Measurements from ENCODE around the gene ESPNL. TPM values are rescaled to one million over a fixed set of nuclear protein-coding genes. Genes with fewer than 3 reads are reported as not detected.
"Not testable (repeated sequence)": the region's sequence is repeated elsewhere in the genome, so short reads cannot be mapped to it uniquely, and the experiment has no call there.

The ESPNL gene, protein sequence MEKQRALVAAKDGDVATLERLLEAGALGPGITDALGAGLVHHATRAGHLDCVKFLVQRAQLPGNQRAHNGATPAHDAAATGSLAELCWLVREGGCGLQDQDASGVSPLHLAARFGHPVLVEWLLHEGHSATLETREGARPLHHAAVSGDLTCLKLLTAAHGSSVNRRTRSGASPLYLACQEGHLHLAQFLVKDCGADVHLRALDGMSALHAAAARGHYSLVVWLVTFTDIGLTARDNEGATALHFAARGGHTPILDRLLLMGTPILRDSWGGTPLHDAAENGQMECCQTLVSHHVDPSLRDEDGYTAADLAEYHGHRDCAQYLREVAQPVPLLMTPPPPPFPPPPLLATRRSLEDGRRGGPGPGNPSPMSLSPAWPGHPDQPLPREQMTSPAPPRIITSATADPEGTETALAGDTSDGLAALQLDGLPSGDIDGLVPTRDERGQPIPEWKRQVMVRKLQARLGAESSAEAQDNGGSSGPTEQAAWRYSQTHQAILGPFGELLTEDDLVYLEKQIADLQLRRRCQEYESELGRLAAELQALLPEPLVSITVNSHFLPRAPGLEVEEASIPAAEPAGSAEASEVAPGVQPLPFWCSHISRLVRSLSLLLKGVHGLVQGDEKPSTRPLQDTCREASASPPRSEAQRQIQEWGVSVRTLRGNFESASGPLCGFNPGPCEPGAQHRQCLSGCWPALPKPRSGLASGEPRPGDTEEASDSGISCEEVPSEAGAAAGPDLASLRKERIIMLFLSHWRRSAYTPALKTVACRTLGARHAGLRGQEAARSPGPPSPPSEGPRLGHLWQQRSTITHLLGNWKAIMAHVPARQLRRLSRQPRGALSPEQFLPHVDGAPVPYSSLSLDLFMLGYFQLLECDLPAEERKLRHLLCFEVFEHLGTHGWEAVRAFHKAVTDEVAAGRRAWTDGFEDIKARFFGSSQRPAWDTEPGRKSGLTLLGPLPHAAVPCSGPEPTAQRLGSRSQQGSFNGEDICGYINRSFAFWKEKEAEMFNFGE
- total RNA-seq (10 to 100 TPM in 1 of 7 donors, 1 to 10 TPM in 2, under 1 TPM in 4; 0.11 to 12.9 (median 0.61) TPM), polyA plus RNA-seq (1 to 10 TPM in 1 of 2 donors, under 1 TPM in 1; 0.15 to 1.2 TPM)
- long read RNA-seq, donor 1, partial matches to known transcripts = 0 of 1 reads
- long read RNA-seq, donor 1, other reads (novel, unspliced or antisense) = 1 of 1 reads
- long read RNA-seq, donor 2 = 0 reads
- long read RNA-seq, donor 3, partial matches to known transcripts = 17 of 25 reads
- long read RNA-seq, donor 3, other reads (novel, unspliced or antisense) = 3 of 25 reads

DNA sequence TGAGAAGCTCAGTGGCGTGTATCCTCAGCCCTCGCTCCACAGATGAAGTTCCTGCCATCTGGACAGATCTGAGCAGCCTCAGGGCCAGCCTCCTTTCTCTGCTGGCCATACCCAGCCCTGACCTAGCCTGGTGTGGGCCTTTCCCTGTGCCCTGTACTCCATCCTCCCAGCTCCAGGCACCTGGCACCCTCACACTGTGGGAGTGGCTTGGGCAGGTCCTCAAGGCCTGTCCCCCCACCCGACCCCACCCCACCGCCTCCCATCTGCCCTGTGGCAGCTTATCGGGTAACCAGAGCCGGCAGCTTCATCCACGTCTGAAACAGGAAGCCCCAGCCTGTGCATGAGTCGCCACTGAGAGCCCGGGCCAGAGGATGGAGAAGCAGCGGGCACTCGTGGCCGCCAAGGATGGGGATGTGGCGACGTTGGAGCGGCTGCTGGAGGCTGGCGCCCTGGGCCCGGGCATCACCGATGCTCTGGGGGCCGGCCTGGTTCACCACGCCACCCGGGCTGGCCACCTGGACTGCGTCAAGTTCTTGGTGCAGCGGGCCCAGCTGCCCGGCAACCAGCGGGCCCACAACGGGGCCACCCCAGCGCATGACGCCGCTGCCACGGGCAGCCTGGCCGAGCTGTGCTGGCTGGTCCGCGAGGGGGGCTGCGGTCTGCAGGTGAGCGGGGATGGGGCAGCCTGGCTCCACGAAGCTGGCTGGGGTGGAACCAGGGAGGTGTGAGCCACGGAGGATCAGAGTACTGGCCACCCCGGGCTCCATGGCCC, at the start of gene ESPNL:
Gene ESPNL (plus strand): TSS at position 292 of the 772 bp plus-strand sequence. CDS start 80 bp downstream, at position 372.
- Histone ChIP-seq H3K27ac (no peak within 1 kb of the TSS), H3K4me1 (ENCODE audit: insufficient read depth) (no peaks in the 10 kb centered on the region), H3K36me3 (no peaks in the 10 kb centered on the region), H3K27me3 (no peaks in the 10 kb centered on the region), H3K4me3 (no peak within 1 kb of the TSS), H3K9me3 (no peaks in the 10 kb centered on the region)
- TF ChIP-seq EP300 (IDR thresholded peaks at IDR 0.05) = no peak
- TF ChIP-seq POLR2A (IDR thresholded peaks at IDR 0.05) = no peak
- TF ChIP-seq, protein P1, sequence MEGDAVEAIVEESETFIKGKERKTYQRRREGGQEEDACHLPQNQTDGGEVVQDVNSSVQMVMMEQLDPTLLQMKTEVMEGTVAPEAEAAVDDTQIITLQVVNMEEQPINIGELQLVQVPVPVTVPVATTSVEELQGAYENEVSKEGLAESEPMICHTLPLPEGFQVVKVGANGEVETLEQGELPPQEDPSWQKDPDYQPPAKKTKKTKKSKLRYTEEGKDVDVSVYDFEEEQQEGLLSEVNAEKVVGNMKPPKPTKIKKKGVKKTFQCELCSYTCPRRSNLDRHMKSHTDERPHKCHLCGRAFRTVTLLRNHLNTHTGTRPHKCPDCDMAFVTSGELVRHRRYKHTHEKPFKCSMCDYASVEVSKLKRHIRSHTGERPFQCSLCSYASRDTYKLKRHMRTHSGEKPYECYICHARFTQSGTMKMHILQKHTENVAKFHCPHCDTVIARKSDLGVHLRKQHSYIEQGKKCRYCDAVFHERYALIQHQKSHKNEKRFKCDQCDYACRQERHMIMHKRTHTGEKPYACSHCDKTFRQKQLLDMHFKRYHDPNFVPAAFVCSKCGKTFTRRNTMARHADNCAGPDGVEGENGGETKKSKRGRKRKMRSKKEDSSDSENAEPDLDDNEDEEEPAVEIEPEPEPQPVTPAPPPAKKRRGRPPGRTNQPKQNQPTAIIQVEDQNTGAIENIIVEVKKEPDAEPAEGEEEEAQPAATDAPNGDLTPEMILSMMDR (IDR thresholded peaks at IDR 0.05) = no peak
- WGBS, 3 donors = 80 to 91% (median 86%) methylated on average over 19 to 38 of the region's 38 CpGs
- intact Hi-C loops (cut with DNase I) = no loop called here
- DNase-seq = peak in 1 of 5 donors; percentile 3

DNA sequence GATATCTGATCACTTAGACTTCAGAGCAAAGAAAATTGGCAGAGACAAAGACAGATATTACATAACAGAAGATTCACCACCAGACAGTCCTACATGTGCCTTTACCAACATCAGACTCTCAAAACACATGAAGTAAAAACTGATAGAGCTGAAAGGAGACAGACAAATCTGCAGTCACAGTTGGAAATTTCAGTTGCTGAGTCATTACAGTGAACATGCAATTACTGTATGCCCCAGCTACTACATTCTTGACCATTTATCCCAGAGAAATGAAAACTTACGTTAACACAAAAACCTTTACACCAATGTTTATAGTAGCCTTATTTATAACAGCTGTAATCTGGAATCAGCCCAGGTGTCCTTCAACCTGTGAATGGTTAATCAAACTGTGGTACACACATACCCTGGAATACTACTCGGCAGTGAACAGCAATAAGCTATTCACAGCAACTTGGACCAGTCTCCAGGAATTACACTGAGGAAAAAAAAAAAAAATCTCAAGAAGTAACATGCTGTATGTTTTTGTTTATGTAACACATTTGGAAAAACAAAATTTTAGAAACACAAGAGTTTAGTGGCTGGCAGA, 46.9 kb upstream of the ESPNL start:
- Histone ChIP-seq H3K27ac (no peak overlapping the region), H3K4me1 (ENCODE audit: insufficient read depth) (no peaks in the 10 kb centered on the region), H3K27me3 (no peaks in the 10 kb centered on the region), H3K36me3 (no peaks in the 10 kb centered on the region), H3K4me3 (no peak overlapping the region), H3K9me3 (no peaks in the 10 kb centered on the region)
- TF ChIP-seq, protein P1 (IDR thresholded peaks at IDR 0.05) = no peak
- TF ChIP-seq EP300 (IDR thresholded peaks at IDR 0.05) (no peak), POLR2A (IDR thresholded peaks at IDR 0.05) (no peak)
- intact Hi-C loops (cut with DNase I) = no loop called here
- 65 to 79% (median 65%) methylated on average over 2 of the region's 2 CpGs for WGBS, 3 donors
- no peak for DNase-seq

DNA sequence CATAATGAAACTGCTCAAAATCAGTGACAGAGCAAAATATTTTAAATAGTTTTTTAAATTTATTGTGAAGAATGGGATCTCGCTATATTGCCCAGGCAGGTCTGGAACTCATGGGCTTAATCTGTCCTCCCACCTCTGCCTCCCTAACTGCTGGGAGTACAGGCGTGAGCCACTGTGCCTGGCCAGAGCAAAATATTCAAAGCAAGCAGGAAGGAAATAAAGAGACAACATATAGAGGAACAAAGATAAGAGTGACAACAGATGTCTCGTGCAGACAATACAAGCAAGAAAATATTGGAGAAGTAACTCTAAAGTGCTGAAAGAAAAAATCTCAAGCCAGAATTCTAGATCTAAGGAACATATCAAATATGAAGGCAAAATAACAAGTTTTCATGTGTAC, 44.3 kb upstream of the ESPNL start:
- Histone ChIP-seq H3K27me3 (no peaks in the 10 kb centered on the region), H3K4me1 (ENCODE audit: insufficient read depth) (no peaks in the 10 kb centered on the region), H3K4me3 (no peak overlapping the region), H3K36me3 (no peaks in the 10 kb centered on the region), H3K27ac (no peak overlapping the region), H3K9me3 (no peaks in the 10 kb centered on the region)
- no peak for DNase-seq
- intact Hi-C loops (cut with DNase I) = no loop called here
- TF ChIP-seq POLR2A (IDR thresholded peaks at IDR 0.05) = no peak
- TF ChIP-seq EP300 (IDR thresholded peaks at IDR 0.05) = no peak
- TF ChIP-seq, protein P1 (IDR thresholded peaks at IDR 0.05) = no peak
- 36 to 55% (median 43%) methylated on average over 3 of the region's 3 CpGs for WGBS, 3 donors

DNA sequence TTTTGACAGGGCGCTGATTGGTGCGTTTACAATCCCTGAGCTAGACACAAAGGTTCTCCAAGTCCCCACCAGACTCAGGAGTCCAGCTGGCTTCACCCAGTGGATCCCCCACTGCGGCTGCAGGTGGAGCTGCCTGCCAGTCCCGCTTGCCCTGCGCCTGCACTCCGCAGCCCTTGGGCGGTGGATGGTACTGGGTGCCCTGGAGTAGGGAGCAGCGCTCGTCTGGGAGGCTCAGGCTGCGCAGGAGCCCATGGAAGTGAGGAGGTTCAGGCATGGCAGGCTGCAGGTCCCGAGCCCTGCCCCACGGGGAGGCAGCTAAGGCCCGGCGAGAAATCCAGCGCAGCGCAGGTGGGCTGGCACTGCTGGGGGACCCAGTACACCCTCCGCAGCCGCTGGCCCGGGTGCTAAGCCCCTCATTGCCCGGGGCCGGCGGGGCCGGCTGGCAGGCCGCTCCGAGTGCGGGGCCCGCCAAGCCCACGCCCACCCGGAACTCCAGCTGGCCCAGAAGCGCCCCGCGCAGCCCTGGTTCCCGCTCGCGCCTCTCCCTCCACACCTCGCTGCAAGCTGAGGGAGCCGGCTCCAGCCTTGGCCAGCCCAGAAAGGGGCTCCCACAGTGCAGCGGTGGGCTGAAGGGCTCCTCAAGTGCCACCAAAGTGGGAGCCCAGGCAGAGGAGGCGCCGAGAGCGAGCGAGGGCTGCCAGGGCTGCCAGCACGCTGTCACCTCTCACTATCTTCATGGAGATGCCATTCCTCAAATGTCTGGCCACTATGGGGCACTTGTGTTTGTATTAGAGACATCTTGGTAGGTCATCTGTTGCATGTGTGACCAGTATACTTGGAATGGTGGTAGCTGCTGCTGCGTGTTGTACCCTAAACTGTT, 42.2 kb upstream of the ESPNL start:
- not testable (repeated sequence) for H3K4me1 ChIP-seq (ENCODE audit: insufficient read depth)
- 88 to 94% (median 93%) methylated on average over 32 to 44 of the region's 44 CpGs for WGBS, 3 donors

More for the DNA sequence above, 42.2 kb upstream of the ESPNL start:
- H3K27me3 ChIP-seq; H3K9me3 ChIP-seq; H3K36me3 ChIP-seq; H3K4me3 ChIP-seq; intact Hi-C loops (cut with DNase I); DNase-seq; H3K27ac ChIP-seq: not testable (repeated sequence)
